HepG2 (cell line): ENCODE measurements around the gene ORC1. TPM values are rescaled to one million over a fixed set of nuclear protein-coding genes. Genes with fewer than 3 reads are reported as not detected.

Experiments used
- ATAC-seq: fragments of 200-7000 bp; cut with Tn5 transposase; 3 replicates; pipeline ENCODE4 v1.9.1; 2020; ENCODE audit warnings: mild to moderate bottlenecking, moderate library complexity
- BruUV-seq: library from RNA; stranded (reverse); fragments of 400-500 nt; replicated peaks from 2 replicates; lab custom pipeline; 2021; lab: Mats Ljungman, UMichigan
- CTCF ChIA-PET: fragments of 300-600 bp; formaldehyde crosslinking; extraction: SDS; loops from one replicate; lab custom pipeline; 2021; ENCODE audit warnings: low total read pairs, inconsistent platforms, low intra/inter-chr PET ratio; lab: Yijun Ruan, JAX
- POLR2A ChIA-PET: fragments of 350-600 bp; sonication (Branson Sonifier 250); formaldehyde crosslinking; loops from one replicate; lab custom pipeline; 2020; ENCODE audit warnings: antibody characterized with exemption, inconsistent platforms; lab: Yijun Ruan, JAX
- DNase-seq: peaks from one replicate; pipeline ENCODE4 v3.0.0-alpha.2; 2015; ENCODE audit warnings: low spot score
- FAIRE-seq: peaks from 3 replicates; lab custom pipeline; 2011; peaks lifted over from hg19 to GRCh38; lab: Jason Lieb, UNC
- H2AFZ ChIP-seq: one replicate; pipeline ENCODE4 v1.6.1; 2011; ENCODE audit warnings: low read length, inconsistent platforms
- H3K27ac ChIP-seq: fragments of 300-600 bp; 3 replicates; pipeline ENCODE4 v1.8.0; 2011; ENCODE audit warnings: mixed run types, mild to moderate bottlenecking, mixed read lengths, low read length, inconsistent platforms; ENCODE audit not compliant: insufficient read depth; ENCODE audit errors: extremely low read length
- H3K27me3 ChIP-seq, 2 experiments: fragments of 200-600 bp in 1 of 2; 2 replicates in 1 of 2; 3 replicates in 1 of 2; pipeline versions ENCODE4 v1.6.0 to v1.8.0; 2011; ENCODE audit warnings: low read length in 2 of 2, mild to moderate bottlenecking in 2 of 2, moderate library complexity in 2 of 2, inconsistent platforms in 1 of 2; ENCODE audit not compliant: insufficient read depth in 2 of 2, control insufficient read depth in 1 of 2
- H3K36me3 ChIP-seq, 2 experiments: fragments of 200-600 bp in 1 of 2; replicated peaks in 1 of 2; 2 replicates in 1 of 2; 3 replicates in 1 of 2; pipeline versions ENCODE4 v1.5.1 to v1.8.0; 2011; ENCODE audit warnings: low read length in 2 of 2, inconsistent platforms in 1 of 2; ENCODE audit not compliant: insufficient read depth in 2 of 2, control insufficient read depth in 1 of 2
- H3K4me1 ChIP-seq: 2 replicates; pipeline ENCODE4 v1.5.1; 2012; ENCODE audit warnings: low read length, inconsistent platforms; ENCODE audit not compliant: insufficient read depth
- H3K4me2 ChIP-seq: 2 replicates; pipeline ENCODE4 v1.6.0; 2011; ENCODE audit warnings: low read depth, low read length, inconsistent platforms
- H3K4me3 ChIP-seq, 3 experiments: fragments of 200-600 bp in 1 of 3; sonication (generic), shearing (Covaris generic) in 1 of 3; replicated peaks in 1 of 3; 2 replicates each; pipeline ENCODE4 v1.5.1; 2011 to 2016; ENCODE audit warnings: low read length in 3 of 3, inconsistent platforms in 2 of 3, low read depth in 2 of 3, mild to moderate bottlenecking in 2 of 3, control low read depth in 1 of 3, mixed read lengths in 1 of 3; ENCODE audit not compliant: insufficient read depth in 1 of 3
- H3K79me2 ChIP-seq: one replicate; pipeline ENCODE4 v1.6.1; 2011; ENCODE audit warnings: low read length, inconsistent platforms; ENCODE audit not compliant: insufficient read depth
- H3K9ac ChIP-seq: 2 replicates; pipeline ENCODE4 v1.6.0; 2011; ENCODE audit warnings: mild to moderate bottlenecking, low read depth, low read length, inconsistent platforms; ENCODE audit not compliant: insufficient read depth
- H3K9me3 ChIP-seq: 2 replicates; pipeline ENCODE4 v1.5.1; 2012; ENCODE audit warnings: mild to moderate bottlenecking, low read length
- H4K20me1 ChIP-seq: 2 replicates; pipeline ENCODE4 v1.6.0; 2011; ENCODE audit warnings: inconsistent platforms, mild to moderate bottlenecking, low read length, moderate library complexity; ENCODE audit not compliant: insufficient read depth
- CAMTA2 ChIP-seq: sonication (generic); formaldehyde crosslinking; IDR thresholded peaks from 2 replicates; pipeline ENCODE4 v1.4.0; 2020; ENCODE audit warnings: mild to moderate bottlenecking, missing genetic modification reagents, borderline replicate concordance
- KDM3A ChIP-seq: IDR thresholded peaks from 2 replicates; pipeline ENCODE4 v1.6.1; 2018; ENCODE audit warnings: low read depth, missing compliant biosample characterization
- POGZ ChIP-seq: sonication (generic); formaldehyde crosslinking; IDR thresholded peaks from 2 replicates; pipeline ENCODE4 v1.4.0; 2020; ENCODE audit warnings: mild to moderate bottlenecking, missing genetic modification reagents
- POLR2A ChIP-seq, 2 experiments: IDR thresholded peaks; 2 replicates each; pipeline ENCODE4 v1.6.1; 2011; ENCODE audit warnings: low read depth in 2 of 2, low read length in 2 of 2, mild to moderate bottlenecking in 1 of 2, moderate library complexity in 1 of 2; ENCODE audit not compliant: insufficient read depth in 1 of 2
- SRSF4 ChIP-seq: fragments of 200-400 bp; formaldehyde crosslinking; IDR thresholded peaks from one replicate; pipeline ENCODE4 v1.6.1; 2018; ENCODE audit warnings: mild to moderate bottlenecking, low read depth, low read length, moderate library complexity; ENCODE audit not compliant: poor library complexity, severe bottlenecking
- TBL1XR1 ChIP-seq: fragments of 150-350 bp; IDR thresholded peaks from 2 replicates; pipeline ENCODE4 v1.6.1; 2014; ENCODE audit warnings: borderline replicate concordance, low read length; ENCODE audit not compliant: partially characterized antibody
- ZBTB7A ChIP-seq: sonication (generic); formaldehyde crosslinking; IDR thresholded peaks from 2 replicates; pipeline ENCODE4 v1.8.0; 2022; ENCODE audit warnings: mild to moderate bottlenecking, missing genetic modification reagents
- ZNF124 ChIP-seq: sonication (generic); formaldehyde crosslinking; IDR thresholded peaks from 2 replicates; pipeline ENCODE4 v1.4.0; 2020; ENCODE audit warnings: missing genetic modification reagents
- ZNF282 ChIP-seq: fragments of 450-650 bp; IDR thresholded peaks from 2 replicates; pipeline ENCODE4 v1.6.1; 2018; ENCODE audit not compliant: partially characterized antibody
- ZNF484 ChIP-seq: sonication (generic); formaldehyde crosslinking; IDR thresholded peaks from 2 replicates; pipeline ENCODE4 v1.5.1; 2020; ENCODE audit warnings: mild to moderate bottlenecking, low read depth, missing genetic modification reagents, borderline replicate concordance
- ZNF75D ChIP-seq: sonication (generic); formaldehyde crosslinking; IDR thresholded peaks from 2 replicates; pipeline ENCODE4 v1.8.1; 2023; ENCODE audit warnings: missing genetic modification reagents, mild to moderate bottlenecking, borderline replicate concordance
- ZNF775 ChIP-seq: sonication (generic); formaldehyde crosslinking; IDR thresholded peaks from 2 replicates; pipeline ENCODE4 v1.4.0; 2020; ENCODE audit warnings: missing genetic modification reagents, mild to moderate bottlenecking, moderate library complexity, borderline replicate concordance
- in situ Hi-C: cut with HindIII; loops from 2 replicates; pipeline ENCODE4 v1.10.0; 2017; ENCODE audit warnings: low pct_unique_long_range_greater_than_20kb; ENCODE audit not compliant: extremely low pct_ligation_motif_present
- intact Hi-C: fragments of 100-400 bp; cut with micrococcal nuclease; formaldehyde crosslinking; loops from one replicate; pipeline ENCODE4 v1.10.0; 2022; ENCODE audit not compliant: unreplicated experiment
- polyA plus RNA-seq, 8 experiments: library from polyadenylated mRNA; depleted of rRNA in 3 of 8; stranded (reverse) in 7 of 8; unstranded in 1 of 8; fragments of >200 nt; fragmentation: Illumina TruSeq in 4 of 8; extraction: Trizol in 4 of 8; gene quantifications; 2 replicates each; pipeline versions ENCODE4 v1.2.1 to v1.2.3, GENCODE V29; 2011 to 2016; ENCODE audit warnings: low read depth in 4 of 8, missing spikeins in 1 of 8, mixed read lengths in 1 of 8; ENCODE audit not compliant: insufficient read depth in 1 of 8
- total RNA-seq, 5 experiments: library from RNA; depleted of rRNA; stranded (reverse); fragments of >200 nt; fragmentation: Illumina TruSeq; extraction: Trizol; gene quantifications; 2 replicates each; pipeline ENCODE4 v1.2.3, GENCODE V29; 2016; ENCODE audit warnings: low read depth in 1 of 5

The ORC1 gene
- total and polyA plus RNA-seq, 2 of the 13 experiments (the other 11 are each of a cell fraction or from before 2014, with no cell fraction given): 7.0 to 23.5 TPM

DNA sequence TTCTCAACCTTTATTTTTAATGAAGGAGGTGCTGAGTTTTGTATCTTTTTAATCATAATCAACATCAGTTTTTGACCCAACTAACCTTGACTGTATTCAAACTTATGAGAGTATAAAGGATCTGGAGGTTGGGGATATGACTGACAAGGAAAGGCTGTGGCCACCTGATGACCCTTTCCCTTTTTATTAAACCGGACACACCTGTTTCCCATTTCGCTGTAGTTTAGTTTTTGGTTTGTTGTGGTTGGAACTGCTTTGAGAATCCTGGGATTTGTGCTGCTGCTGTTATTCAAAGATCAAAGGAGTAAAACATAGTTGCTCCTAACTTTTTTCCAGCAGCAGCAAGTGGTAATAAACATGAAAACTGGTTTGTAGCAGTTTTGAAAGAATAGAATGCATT is 12.6 kb upstream of the ORC1 start (continued):
- TF ChIP-seq ZNF775 (CRISPR knock-in tag) (no peak), SRSF4 (no peak), POLR2A (IDR thresholded peaks at IDR 0.05; ENCODE audit: insufficient read depth in 1 of 2, low read depth in 2 of 2, low read length in 2 of 2) (no peak), ZNF484 (no peak)
- TF ChIP-seq, all 625 proteins: peak for 0

DNA sequence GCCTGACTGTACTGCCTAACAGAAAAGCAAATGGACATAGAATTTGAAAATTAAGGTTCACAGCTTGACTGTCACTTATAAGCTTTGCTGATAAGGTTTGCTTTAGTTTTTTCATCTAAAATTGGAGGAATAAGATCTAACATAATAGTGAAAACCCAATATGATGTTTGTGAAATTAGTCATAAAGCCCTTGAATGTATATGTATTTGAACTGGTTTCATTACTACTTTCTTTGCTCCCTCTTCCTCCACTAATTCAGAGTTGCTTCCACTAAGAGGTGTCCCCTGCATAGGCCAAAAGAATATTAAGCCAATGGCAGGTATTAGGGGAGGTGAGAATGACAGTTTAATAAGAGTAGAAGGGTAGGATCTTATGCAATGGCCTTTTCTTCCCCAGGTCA is 10.7 kb upstream of the ORC1 start:
- Histone ChIP-seq H3K36me3 (peaks cover 32 to 76% of the 10 kb centered on the region in 2 experiments), H3K4me1 (no peaks in the 10 kb centered on the region), H3K9me3 (no peaks in the 10 kb centered on the region), H3K27me3 (no peaks in the 10 kb centered on the region), H2AFZ (no peak overlapping the region), H3K79me2 (no peaks in the 10 kb centered on the region), H3K27ac (no peak overlapping the region), H3K4me3 (no peak overlapping the region), H3K4me2 (no peak overlapping the region), H3K9ac (no peak overlapping the region), H4K20me1 (no peaks in the 10 kb centered on the region)
- BruUV-seq: no TSS peak
- FAIRE-seq (no peak), DNase-seq (no peak), ATAC-seq (no peak)
- intact Hi-C loops: no loop called here
- POLR2A ChIA-PET: interaction anchor here (3.0 kb wide), 1 partner anchor 10 kb away, joined by 12 read pairs; the partner anchor contains the start of genes ORC1 and PRPF38A
- CTCF ChIA-PET: no interaction called here
- in situ Hi-C loops: no loop called here
- TF ChIP-seq ZNF282: no peak
- TF ChIP-seq ZBTB7A (CRISPR knock-in tag): no peak
- TF ChIP-seq KDM3A (CRISPR knock-in tag): no peak
- no peak for TF ChIP-seq POGZ (CRISPR knock-in tag)
- TF ChIP-seq ZNF75D: no peak
- no peak for TF ChIP-seq ZNF124 (CRISPR knock-in tag)
- no peak for TF ChIP-seq TBL1XR1
- TF ChIP-seq CAMTA2 (CRISPR knock-in tag): no peak
